ENCODE measurements around the gene TGOLN2.

Gene TGOLN2

GRCh38 chr2:85308896-85309555, 18.8 kb downstream of the TGOLN2 start:
- peak; percentile 63 to 90 for DNase-seq

GRCh38 chr2:85308201-85308600, 19.6 kb downstream of the TGOLN2 start:
- no peak for DNase-seq

DNA sequence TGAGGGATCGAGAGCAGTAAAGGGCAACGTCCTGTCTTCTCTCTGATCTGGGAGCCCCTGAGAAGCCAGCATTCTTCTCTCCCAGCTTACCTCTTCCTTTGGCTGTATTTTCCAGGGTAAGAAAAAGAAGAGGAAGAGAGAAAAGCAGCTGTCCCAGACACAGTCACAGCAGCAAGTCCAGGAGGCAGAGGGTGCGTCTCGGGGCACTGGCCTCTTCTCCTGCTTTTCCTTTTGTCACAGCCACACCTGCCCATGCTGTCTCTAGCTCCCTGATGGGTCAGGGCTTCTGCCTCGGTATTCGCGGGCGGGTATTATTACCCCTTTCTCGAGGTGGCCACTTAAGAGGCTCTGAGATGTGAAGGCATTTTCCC, 20.3 kb downstream of the TGOLN2 start:
- DNase-seq = no peak

- no peak for DNase-seq
Measured at GRCh38 chr2:85303780-85304531, 23.8 kb downstream of the TGOLN2 start.

DNA sequence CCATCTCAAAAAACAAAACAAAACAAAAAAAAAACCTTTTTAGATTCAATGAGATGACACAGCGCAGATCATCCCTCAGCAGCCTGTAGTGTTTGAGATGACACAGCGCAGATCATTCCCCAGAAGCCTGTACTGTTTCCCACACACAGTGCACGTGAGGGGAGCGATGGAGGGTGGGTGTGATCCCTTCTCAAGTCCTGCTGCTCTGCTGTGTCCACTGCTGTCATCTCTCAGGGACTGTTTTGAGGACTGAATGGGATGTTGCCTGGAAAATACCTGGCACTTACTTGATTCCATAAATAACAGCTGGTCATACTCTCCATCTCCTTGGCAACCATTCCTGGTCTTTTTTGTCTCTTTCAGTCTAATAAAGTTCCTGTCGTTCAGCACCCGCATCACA, 25.7 kb downstream of the TGOLN2 start:
- no peak for DNase-seq

DNA sequence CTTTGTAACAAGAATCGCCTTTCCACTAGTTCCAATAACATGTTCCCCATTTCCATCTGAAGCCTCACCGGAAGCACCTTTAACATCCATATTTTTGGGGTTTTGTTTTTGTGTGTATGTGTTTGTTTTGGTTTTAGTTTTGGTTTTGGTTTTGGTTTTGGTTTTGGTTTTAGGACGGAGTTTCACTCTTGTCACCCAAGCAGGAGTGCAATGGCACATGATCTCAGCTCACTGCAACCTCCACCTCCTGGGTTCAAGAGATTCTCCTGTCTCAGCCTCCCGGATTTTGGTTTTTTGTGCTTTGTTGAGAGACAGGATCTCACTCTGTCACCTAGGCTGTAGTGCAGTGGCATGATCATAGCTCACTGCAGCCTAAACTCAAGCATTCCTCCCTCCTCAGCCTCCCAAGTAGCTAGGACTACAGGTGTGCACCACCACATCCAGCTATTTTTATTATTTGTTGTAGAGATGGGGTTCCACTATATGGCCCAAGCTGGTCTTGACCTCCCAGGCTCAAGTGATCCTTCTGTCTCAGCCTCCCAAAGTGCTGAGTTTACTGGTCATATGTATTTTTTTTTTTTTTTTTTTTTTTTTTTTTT, 36.3 kb downstream of the TGOLN2 start:
- no peak for DNase-seq

DNA sequence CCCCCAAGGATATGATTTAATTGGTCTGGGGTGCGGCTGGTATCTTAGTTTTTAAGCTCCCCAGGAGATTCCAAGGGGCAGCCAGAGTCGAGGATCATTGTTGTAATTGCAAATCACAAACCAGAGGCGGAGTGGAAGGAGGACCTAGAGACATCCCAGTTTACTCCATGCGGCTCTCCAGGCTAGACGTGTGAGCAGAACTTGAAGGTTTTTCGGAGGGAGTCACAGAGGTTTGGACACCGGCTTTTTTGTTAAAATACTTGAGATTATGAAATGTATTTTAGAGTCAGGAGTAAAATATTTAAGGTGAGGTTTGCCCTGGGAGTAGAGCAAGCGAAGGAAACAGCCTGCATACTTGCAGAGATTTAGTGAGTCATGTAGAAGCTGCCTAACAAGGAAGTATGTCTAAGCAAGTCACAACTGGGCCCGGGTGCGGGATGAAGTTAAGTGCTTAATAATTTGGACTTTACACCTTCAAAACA, 39.5 kb downstream of the TGOLN2 start:
- no peak for DNase-seq

DNA sequence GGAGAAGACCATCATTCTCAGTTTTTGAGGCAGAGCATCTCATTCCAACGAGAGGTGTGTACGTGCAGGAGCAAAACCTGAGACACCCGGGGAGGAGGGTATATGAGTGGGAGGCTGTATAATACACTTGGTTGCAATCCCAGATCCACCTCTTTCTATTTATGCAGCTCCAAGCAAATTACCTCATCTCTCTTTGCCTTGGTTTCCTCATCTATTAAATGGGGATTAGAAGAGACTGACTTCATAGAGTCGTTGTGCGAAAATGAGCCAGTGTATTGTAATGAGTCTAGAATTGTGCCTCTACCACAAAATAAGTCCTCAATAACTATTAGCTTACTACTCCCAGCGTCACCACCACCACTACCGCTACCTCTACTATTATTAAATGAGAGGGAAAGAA, 40.1 kb downstream of the TGOLN2 start:
- no peak for DNase-seq

GRCh38 chr2:85286918-85287317, 40.9 kb downstream of the TGOLN2 start:
- DNase-seq = no peak

GRCh38 chr2:85283641-85284040, 44.1 kb downstream of the TGOLN2 start:
- no peak for DNase-seq

DNA sequence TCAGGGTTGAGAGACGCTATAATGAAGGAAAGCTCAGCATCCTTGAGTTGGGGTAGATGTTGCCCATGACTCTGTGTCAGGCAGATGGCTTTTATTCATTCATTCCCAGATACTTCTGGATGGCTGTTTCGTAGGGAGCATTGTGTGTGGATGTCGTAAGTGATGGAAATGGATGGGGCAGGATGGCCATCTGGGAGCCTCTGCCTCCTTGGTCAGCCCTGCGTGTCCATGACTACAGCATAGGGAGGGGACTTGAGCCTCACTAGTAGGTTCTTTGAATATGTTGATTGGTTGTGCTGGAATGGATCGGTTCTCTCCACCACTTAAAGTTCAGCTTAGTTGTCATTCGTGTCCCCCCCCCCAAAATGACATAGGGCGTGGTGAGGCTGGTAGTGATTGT, 44.9 kb downstream of the TGOLN2 start:
- DNase-seq = no peak

- no peak for DNase-seq
Measured at GRCh38 chr2:85281553-85281952, 46.2 kb downstream of the TGOLN2 start.

DNA sequence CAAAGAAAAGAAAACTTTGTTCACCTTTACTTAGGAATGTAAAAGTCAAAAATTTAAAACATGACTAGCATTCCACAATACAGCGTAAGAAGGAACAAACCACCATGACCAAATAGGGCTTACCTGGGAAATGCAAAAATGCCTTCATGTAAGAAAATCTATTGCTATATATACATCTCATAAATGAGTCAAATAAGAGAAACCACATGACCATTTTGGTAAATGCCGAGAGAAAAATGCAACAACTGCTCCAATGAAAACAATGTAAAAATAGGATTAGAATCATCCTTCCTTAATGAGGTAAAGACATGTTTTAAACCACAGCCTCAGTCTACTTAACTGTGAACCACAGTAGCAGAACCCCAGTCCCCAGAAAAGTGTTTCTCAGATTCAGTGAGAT, 49.4 kb downstream of the TGOLN2 start:
- no peak for DNase-seq

GRCh38 chr2:85277416-85278158, 50.2 kb downstream of the TGOLN2 start:
- no peak for DNase-seq

- no peak for DNase-seq
Measured at GRCh38 chr2:85276571-85277118, 51.1 kb downstream of the TGOLN2 start.

DNA sequence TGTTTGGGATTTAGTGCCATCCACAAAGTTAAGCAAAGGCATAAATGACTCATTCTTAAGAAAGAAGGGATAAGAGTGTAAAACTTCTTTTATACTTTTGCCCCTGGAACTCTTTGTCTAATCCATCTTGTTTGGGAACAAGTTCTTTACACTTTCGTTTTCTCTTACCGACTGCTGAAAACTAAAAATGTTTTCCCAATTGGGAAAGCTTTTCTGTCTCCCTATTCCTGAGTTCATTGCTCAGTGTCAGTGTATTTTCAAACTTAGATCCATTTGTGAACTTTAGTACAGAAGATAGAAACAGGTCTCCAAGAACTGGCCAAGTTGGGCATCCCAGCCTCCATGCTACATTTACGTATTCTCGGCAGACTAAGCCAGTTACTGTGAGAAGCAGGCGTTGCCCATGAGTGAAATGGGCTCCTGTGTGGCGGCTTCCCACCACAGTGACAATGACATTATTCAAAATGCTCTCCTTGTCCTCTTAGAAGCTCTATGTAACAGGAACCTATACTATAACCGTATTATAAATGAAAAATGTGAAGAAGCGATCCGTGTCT, 51.7 kb downstream of the TGOLN2 start:
- DNase-seq = no peak

- no peak for DNase-seq
Measured at GRCh38 chr2:85273738-85274731, 53.8 kb downstream of the TGOLN2 start.

DNA sequence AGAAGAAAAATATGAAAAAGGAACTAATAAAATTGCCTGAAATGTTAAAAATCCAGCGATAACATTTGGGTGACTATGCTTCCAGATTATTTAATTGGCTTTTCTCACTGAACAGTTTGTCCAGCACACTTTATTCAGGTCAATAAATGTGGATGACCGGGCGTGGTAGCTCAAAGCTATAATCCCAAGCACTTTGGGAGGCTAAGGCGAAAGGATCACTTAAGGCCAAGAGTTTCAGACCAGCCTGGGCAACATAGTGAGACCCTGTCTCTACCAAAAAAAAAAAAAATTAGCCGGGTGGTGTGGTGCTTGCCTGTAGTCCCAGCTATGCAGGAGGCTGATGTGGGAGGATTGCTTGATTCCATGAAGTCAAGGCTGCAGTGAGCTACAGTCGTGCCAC, 55.4 kb downstream of the TGOLN2 start:
- no peak for DNase-seq

GRCh38 chr2:85269959-85270358, 57.8 kb downstream of the TGOLN2 start:
- no peak for DNase-seq

All from NCI-H446 (cell line).